ENCODE data around the gene TMEM120B. TPM values are rescaled to one million over a fixed set of nuclear protein-coding genes. Genes with fewer than 3 reads are reported as not detected.

Gene TMEM120B
- total RNA-seq, 1 experiment from 2014 or later: 20.5 TPM

- Histone ChIP-seq H3K9me2 (ENCODE audit: insufficient read depth) (no peaks in the 10 kb centered on the region), H3K4me1 (ENCODE audit: control insufficient read depth in 1 of 2, insufficient read depth in 2 of 2, low read length in 2 of 2) (peaks cover 0 to 11% of the 10 kb centered on the region in 2 experiments; a peak in 2 of 4 replicates), H3K4me3 (replicated peaks in 1 of 2; ENCODE audit: low read depth in 1 of 2, low read length in 2 of 2) (no peak overlapping the region), H2AFZ (ENCODE audit: low read depth, low read length, poor library complexity, severe bottlenecking) (no peak overlapping the region), H3K27ac (ENCODE audit: low read depth, low read length) (no peak overlapping the region), H3K4me2 (ENCODE audit: low read length) (no peak overlapping the region), H3K36me3 (ENCODE audit: control insufficient read depth in 1 of 2, insufficient read depth in 2 of 2, low read length in 2 of 2) (peaks cover 30 to 33% of the 10 kb centered on the region in 2 experiments; a peak in 3 of 4 replicates), H3K79me2 (ENCODE audit: insufficient read depth, low read length) (peaks cover 36% of the 10 kb centered on the region), H3K27me3 (ENCODE audit: insufficient read depth, low read length) (no peaks in the 10 kb centered on the region), H3K9ac (ENCODE audit: low read length) (no peak overlapping the region), H3K9me3 (ENCODE audit: control insufficient read depth in 1 of 2, insufficient read depth in 1 of 2, low read depth in 1 of 2, low read length in 2 of 2) (no peaks in the 10 kb centered on the region), H4K20me1 (ENCODE audit: insufficient read depth) (no peaks in the 10 kb centered on the region)
- no peak for ATAC-seq
- BruUV-seq (replicated peaks): TSS peak; percentile 23
- no peak for DNase-seq (ENCODE audit: low read depth, low spot score)
- RAD21 ChIA-PET (ENCODE audit: low non-redundant PET in 1 of 2, low total read pairs in 2 of 2, uncharacterized antibody in 2 of 2, unreplicated experiment in 2 of 2): no interaction called here
- POLR2A ChIA-PET: no interaction called here
- TF ChIP-seq REST (IDR thresholded peaks at IDR 0.05; ENCODE audit: low read depth) (no peak), RAD21 (IDR thresholded peaks at IDR 0.05; ENCODE audit: low read depth) (no peak), CTCF (IDR thresholded peaks at IDR 0.05 in 2 of 3, conservative IDR thresholded peaks at IDR 0.05 in 1 of 3; ENCODE audit: borderline replicate concordance in 1 of 3, insufficient read depth in 1 of 3, low read depth in 2 of 3, low read length in 2 of 3) (no peak), POLR2AphosphoS5 (IDR thresholded peaks at IDR 0.05; ENCODE audit: low read depth, low read length) (no peak), YY1 (IDR thresholded peaks at IDR 0.05; ENCODE audit: extremely low read depth, insufficient replicate concordance, low read depth, low read length) (no peak), EGR1 (IDR thresholded peaks at IDR 0.05; ENCODE audit: low read depth) (no peak), ZNF274 (IDR thresholded peaks at IDR 0.05; ENCODE audit: low read depth, low read length) (no peak), SRF (IDR thresholded peaks at IDR 0.05; ENCODE audit: low read depth) (no peak), TCF7L2 (IDR thresholded peaks at IDR 0.05; ENCODE audit: borderline replicate concordance, extremely low read depth, insufficient read depth, insufficient read length) (no peak), ZFX (IDR thresholded peaks at IDR 0.05) (no peak), EZH2 (IDR thresholded peaks at IDR 0.05) (no peak), ATF3 (IDR thresholded peaks at IDR 0.05) (no peak), EZH2phosphoT487 (IDR thresholded peaks at IDR 0.05; ENCODE audit: borderline replicate concordance) (no peak), JUND (IDR thresholded peaks at IDR 0.05) (no peak), ELF1 (IDR thresholded peaks at IDR 0.05; ENCODE audit: borderline replicate concordance, low read depth) (no peak), FOSL1 (IDR thresholded peaks at IDR 0.05; ENCODE audit: low read depth) (no peak)
- CTCF ChIA-PET: no interaction called here
- intact Hi-C loops (cut with micrococcal nuclease): no loop called here
Observed at GRCh38 chr12:121816925-121817647, 104.5 kb downstream of the TMEM120B start.

All from HCT116 (cell line).